GM04504 (cell line): Measurements from ENCODE around the gene SPATA24.
A peak's percentile ranks its signal among the peaks of the same experiment; 100 is the strongest.
"Not testable (repeated sequence)": the region's sequence is repeated elsewhere in the genome, so short reads cannot be mapped to it uniquely, and the experiment has no call there.

Experiments
- DNase-seq: peaks from one replicate; pipeline ENCODE4 v3.0.0-alpha.2; 2012; ENCODE audit warnings: low read depth

Gene SPATA24

DNA sequence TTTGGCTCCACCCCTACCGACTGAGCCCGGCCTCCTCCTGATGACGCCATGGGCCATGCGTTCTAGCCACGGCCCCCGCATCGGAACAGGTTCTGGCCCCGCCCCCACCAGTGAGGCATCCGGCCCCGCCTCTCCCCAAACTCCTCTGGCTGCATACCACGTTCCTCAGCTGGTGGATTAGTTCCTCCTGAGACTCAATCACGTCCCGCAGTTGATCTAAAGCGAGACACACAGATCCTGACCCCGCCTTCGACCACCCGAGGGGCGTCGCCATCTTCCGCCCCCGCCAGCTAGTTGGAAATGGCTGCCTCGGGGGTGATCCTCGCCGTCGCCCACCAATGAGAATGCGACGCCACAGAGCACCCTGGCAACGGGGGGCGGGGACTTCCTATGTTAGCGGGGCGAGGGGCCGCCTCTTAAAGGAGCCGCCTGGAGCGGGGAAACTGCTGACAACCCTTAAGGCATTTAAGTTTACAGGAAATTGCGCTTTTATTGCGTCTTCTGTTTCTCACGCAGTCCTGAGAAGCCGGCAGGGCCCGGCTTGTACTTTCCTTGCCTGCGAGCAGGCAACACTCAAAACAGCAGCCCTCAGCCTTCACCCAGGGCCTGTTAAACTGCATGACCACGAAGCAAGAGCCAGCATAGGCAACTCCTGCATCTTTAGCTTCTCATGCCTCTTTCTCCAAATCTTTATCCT lies at the start of gene SPATA24:
Gene SPATA24 (minus strand): TSS at position 303 of the 697 bp plus-strand sequence. CDS start 29 bp downstream, at position 274.
- peak; percentile 93 for DNase-seq

DNA sequence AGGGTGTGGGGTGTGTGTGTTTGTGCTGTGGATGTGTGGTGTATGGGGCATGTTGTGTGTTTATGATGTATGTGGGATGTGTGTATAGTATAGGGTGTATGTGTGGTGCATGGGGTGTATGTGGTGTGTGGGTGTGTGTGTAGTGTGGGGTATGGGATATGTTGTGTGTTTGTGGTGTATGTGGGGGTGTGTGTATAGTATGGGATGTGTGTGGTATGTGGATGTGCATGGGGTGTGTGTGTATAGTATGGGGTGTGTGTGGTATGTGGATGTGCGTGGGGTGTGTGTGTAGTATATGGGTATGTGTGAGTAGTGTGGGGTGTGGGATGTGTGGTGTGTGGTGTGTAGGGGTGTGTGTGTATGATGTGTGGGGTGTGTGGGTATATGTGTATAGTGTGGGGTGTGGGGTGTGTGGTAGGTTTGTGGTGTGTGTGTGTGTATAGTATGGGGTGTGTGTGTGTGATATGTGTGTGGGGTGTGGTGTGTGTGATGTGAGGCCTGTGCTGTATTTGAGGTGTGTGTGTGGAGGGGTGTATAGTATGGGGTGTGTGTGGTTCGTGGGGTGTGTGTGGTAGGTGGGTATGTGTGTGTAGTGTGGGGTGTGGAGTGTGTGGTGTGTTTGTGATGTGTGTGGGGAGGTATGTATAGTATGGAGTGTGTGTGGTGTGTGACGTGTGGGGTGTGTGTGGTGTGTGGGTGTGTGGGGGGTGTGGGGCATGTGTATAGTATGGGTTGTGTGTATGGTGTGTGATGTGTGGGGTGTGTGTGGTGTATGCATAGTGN lies 48.2 kb upstream of the SPATA24 start:
- no peak for DNase-seq

DNA sequence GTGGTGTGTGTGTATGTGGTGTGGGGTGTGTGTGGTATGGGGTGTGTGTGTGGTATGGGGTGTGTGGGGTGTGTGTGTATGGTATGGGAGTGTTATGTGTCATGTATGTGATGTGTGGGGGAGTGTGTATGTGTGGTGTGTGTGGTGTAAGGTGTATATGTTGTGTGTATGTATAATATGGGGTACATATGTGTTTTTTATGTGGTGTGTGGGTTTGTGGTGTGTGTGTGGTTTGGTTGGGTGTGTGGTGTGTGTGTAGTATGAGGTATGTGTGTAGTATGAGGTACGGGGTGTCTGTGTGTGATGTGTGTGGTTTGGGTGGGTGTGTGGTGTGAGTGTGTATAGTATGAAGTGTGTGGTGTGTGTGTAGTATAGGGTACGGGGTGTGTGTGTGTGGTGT lies 47.3 kb upstream of the SPATA24 start:
- no peak for DNase-seq

DNA sequence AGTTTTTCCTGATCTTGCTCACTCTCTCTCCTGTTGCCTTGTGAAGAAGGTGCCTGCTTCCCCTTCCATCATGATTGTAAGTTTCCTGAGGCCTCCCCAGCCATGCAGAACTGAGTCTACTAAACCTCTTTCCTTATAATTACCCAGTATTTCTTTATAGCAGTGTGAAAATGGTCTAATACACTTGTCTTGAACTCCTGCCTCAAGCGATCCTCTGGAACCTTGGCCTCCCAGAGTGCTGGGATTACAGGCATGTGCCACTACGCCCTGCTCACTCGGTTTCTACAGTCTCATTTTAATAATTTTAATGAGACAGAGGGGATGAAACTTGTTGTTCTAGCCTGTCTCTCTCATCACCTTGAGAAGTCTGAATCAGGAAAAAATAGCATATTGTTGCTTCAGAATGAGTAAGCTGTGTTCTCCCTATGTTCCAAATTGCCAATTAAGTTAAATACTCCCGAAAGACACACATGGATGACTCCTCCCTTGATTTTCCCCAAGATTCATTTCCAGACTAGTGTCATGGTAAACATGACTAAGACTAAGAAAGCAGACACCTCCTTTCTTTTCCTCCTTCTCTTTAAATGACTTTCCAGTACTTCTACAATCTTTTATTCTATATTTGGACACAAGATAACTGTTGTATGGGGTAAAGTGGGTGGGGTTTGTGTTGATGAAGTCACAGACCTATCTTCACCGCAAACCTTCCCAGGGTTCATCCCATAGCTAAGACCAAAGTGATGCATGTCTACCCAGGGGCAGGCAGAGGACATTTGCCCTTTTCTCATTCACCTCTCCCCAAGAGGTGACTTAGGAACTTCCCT lies 43.3 kb upstream of the SPATA24 start:
- peak; percentile 15 for DNase-seq

- no peak for DNase-seq
Observed at GRCh38 chr5:139445325-139446170, 41.7 kb upstream of the SPATA24 start.

DNA sequence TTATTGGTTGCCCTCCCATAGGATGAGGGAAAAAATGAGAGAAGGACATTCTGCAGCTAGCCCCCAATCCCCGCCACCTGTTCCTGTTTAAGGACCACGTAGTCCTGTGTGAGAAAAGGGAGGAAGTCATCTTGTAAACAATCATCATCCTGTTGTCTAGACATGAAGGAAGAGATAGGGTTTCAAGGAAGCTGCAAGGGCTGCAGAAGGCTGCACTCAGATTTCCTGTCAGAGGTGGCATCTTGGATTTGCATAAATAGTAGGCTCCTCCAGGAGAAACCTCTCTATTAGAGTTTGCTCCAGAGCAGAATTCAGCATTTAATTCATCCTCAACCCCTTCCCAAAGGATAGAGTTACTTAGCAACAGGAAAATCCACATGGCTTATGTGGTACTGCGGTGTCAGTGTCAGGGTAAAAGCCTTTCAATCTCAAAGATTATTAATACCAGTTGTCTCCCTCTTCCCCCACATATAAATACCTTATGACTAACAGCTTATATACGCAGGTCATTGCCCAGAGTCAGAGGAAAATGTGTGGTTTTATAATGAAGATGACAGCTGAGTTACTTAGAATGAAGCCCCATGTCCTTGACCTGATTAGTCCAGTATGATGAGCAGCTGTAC lies 40.1 kb upstream of the SPATA24 start:
- DNase-seq: peak; percentile 63

DNA sequence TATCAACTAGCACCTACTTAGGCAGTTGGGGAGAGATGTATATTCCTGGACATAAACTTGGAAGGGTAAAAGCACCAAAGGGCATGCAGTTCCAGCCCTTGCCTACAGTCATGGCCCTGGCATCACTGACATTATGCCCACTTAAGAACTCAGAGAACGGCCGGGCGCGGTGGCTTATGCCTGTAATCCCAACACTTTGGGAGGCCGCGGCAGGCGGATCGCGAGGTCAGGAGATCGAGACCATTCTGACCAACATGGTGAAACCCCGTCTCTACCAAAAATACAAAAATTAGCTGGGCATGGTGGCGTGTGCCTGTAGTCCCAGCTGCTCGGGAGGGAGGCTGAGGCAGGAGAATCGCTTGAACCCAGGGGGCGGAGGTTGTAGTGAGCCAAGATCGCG lies 36.5 kb upstream of the SPATA24 start:
- not testable (repeated sequence) for DNase-seq

GRCh38 chr5:139439013-139439903 lies 35.4 kb upstream of the SPATA24 start, which contains the start of gene DNAJC18:
TSS of gene DNAJC18 (minus strand) at chr5:139439525. CDS start at chr5:139439445, 80 bp downstream.
- DNase-seq: peak; percentile 72

DNA sequence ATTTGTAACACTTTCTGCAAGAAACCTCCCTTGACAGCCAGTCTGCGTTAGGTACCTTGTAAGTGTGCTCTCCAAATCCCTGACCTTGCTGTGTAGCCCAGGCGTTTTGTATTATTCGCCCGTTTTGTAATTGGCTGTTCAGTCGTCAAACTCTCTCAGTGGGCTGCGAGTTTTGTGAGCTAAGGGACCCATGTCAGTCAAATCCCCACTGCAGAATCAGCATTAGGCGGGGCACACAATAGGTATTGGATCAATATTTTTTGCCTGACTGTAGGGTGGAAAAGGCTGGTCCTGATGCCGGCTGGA lies 34.8 kb upstream of the SPATA24 start:
- no peak for DNase-seq

DNA sequence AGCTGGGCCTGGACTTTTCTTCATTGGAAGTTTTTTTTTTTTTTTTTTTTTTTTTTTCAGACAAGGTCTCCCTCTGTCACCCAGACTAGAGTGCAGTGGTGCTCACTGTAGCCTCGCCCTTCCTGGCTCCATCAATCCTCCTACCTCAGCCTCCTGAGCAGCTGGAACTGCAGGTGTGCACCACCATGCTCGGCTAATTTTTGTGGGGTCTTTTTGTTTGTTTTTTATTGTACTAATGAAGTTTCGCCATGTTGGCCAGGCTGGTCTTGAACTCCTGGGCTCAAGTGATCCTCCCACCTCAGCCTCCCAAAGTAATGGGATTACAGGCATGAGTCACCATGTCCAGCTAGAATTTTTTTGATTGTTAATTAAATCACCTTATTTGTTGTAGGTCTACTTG lies 31.8 kb upstream of the SPATA24 start:
- no peak for DNase-seq

DNA sequence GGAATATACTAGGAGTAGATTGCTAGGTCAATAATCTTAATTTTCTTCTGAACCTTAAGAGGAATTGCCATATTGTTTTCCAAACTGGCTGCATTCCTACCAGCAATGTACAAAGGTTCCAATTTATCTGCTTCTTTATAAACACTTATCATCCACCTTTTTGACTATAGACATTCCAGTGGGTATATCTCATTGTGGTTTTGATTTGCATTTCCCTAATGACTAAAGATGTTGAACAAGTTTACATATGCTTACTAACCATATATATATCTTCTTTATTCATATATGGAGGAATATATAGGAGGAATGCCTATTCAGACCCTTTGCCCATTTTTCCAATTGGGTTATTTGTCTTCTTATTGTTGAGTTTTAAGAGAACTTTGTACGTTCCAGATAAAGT lies 27.8 kb upstream of the SPATA24 start:
- DNase-seq: no peak

DNA sequence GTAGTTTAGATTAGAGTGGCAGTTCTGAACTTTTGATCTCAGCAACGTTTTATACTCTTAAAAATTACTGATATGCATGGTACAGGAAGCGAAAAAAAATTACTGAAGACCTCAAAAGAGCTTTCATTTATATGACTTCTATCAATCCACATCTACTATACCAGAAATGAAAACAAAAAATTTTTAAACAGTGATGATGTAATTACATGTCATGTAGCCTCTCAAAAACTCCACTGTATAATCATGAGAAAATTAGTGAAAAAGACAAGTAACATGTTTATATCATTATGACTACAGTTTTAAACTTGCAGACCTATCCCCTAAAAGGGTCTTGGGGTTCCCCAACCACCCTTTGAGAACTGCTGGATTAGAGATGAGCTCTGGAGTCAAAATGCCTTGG lies 26.1 kb upstream of the SPATA24 start:
- no peak for DNase-seq

DNA sequence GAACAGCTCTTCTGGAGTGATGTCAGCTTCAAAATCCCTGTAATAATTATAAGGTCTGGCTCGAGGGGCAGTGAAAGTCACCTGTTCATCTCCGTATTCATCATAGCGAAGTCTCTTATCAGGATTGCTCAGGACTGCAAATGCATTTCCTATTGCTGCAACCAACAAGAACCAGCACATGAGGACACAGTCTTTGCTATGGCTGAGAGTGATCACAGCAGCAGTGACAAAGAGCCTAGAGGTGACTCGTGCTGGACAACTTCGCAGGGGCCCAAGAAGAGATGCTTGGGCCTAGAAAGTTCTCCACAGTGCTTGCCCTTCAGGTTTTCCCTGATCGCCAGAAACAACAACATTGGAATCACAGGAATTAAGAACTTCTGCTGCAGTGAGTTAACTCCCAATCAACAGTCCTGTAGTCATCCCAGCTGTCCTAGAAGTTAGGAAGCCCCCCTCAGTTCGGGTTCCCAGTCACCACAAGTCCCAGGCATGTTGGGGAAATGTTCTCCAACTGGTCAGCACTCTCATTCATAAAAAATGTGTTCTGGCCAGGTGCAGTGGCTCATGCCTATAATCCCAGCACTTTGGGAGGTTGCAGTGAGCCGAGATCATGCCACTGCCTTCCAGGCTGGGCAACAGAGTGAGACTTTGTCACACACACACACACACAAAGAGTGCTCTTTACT lies 22.5 kb upstream of the SPATA24 start:
- peak; percentile 26 for DNase-seq

DNA sequence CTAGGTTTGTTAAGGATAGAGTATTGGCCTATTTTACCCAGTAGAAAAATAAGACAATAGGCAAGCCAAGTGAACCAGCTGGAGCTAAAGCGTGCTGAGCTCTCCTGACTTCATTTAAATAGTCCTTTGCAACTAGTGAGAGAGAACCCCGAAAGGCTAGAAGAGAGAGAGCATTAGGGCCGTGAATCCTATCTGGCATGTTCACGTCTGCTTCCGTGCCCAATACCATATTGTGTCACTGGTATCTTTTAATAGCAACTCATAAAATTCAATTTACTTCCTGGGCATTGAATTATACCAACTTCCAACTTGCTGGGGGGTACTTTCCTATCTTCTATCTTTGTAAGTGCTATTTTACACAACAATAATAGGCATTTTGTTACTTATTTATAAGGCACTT lies 21.6 kb upstream of the SPATA24 start:
- DNase-seq: no peak

- DNase-seq: peak; percentile 49
Observed at GRCh38 chr5:139422307-139422893, 18.5 kb upstream of the SPATA24 start.

GRCh38 chr5:139419226-139420192 lies 15.6 kb upstream of the SPATA24 start:
- no peak for DNase-seq

DNA sequence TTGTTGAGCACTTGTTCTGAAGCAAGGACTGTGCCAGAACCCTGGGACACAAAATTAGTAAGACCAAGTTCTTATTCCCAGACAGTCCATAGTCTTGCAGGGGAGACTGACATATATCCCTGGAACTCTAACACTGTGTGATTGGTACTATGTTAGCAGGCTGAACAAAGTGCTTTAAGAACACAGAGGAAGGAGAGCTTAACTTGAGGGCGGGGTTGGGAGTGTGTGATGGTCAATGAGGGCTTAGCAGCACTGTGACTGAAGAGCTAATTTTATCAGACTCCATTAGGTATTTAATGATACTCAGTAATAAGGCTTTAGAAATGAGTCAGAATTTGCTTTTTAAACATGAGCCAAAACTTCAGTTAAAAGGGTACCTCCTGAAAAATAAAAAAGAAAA lies 14.9 kb upstream of the SPATA24 start:
- DNase-seq: no peak

DNA sequence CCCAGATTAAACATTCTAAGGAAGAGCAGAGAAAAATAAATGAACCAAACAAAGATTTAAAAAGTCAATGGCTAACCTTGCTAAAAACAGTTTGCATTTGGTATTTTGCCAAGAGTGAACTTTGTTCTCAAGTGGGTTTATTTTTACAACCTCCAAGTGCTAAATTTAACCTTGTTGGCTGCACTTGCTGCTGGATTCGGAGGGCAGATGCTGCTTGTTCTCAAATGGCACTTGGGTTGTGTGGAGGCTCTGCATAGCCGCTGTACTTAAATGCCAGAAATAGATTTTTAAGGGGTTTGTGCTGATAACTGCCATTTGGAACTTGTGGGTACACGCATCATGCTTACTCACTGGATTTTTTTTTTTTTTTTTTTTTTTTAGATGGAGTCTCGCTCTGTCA lies 13.3 kb upstream of the SPATA24 start:
- no peak for DNase-seq
